Naive thymus-derived CD4-positive, alpha-beta T cell (primary cell): ENCODE data around the gene USP19. TPM values are rescaled to one million over a fixed set of nuclear protein-coding genes. Genes with fewer than 3 reads are reported as not detected.

Source experiments
- ATAC-seq: fragments of 150-1000 bp; cut with Tn5 transposase; 2 replicates; pipeline ENCODE4 v1.10.0; 2021; ENCODE audit warnings: mild to moderate bottlenecking, moderate library complexity
- CTCF ChIA-PET: fragments of 350-600 bp; sonication (Branson Sonifier 250); formaldehyde crosslinking; loops from one replicate; lab custom pipeline; 2021; ENCODE audit warnings: antibody characterized with exemption; lab: Charles Lee
- POLR2A ChIA-PET: fragments of 350-600 bp; sonication (Branson Sonifier 250); formaldehyde crosslinking; loops from one replicate; lab custom pipeline; 2021; ENCODE audit warnings: antibody characterized with exemption, inconsistent platforms; lab: Charles Lee
- DNase-seq, 9 donors: peaks; one replicate each; pipeline versions ENCODE4 v3.0.0 to v3.0.0-alpha.2; 2020 to 2022; ENCODE audit warnings: mixed read lengths in 1 of 9
- H3K27ac ChIP-seq: one replicate; pipeline ENCODE4 v1.7.0; 2013; ENCODE audit warnings: mild to moderate bottlenecking, low read depth, low read length, moderate library complexity
- H3K27me3 ChIP-seq, 2 donors: one replicate each; pipeline ENCODE4 v1.7.0; 2013; ENCODE audit warnings: low read length in 2 of 2, mild to moderate bottlenecking in 2 of 2, moderate library complexity in 2 of 2; ENCODE audit not compliant: control insufficient read depth in 2 of 2, insufficient read depth in 2 of 2
- H3K36me3 ChIP-seq, 3 experiments: 1 replicate in 2 of 3; 2 replicates in 1 of 3; pipeline ENCODE4 v1.7.0; 2013; ENCODE audit warnings: low read length in 3 of 3, mild to moderate bottlenecking in 3 of 3, moderate library complexity in 1 of 3; ENCODE audit not compliant: insufficient read depth in 3 of 3, control insufficient read depth in 2 of 3
- H3K4me1 ChIP-seq, 2 donors: one replicate each; pipeline ENCODE4 v1.7.0; 2013; ENCODE audit warnings: low read length in 2 of 2, mild to moderate bottlenecking in 2 of 2, moderate library complexity in 1 of 2; ENCODE audit not compliant: control insufficient read depth in 2 of 2, insufficient read depth in 2 of 2
- H3K4me3 ChIP-seq: 2 replicates; pipeline ENCODE4 v1.7.0; 2013; ENCODE audit warnings: mild to moderate bottlenecking, low read length
- H3K9me3 ChIP-seq, 3 experiments: 1 replicate in 2 of 3; 2 replicates in 1 of 3; pipeline ENCODE4 v1.7.0; 2013; ENCODE audit warnings: low read length in 3 of 3; ENCODE audit not compliant: control insufficient read depth in 2 of 3
- H3K27ac Mint-ChIP-seq, 9 donors: one replicate each; pipeline ENCODE4 v1.8.0; 2020 to 2022; ENCODE audit warnings: mixed read lengths in 9 of 9, mild to moderate bottlenecking in 8 of 9, moderate library complexity in 5 of 9, inconsistent platforms in 2 of 9
- H3K27me3 Mint-ChIP-seq, 5 donors: one replicate each; pipeline ENCODE4 v1.8.0; 2021 to 2022; ENCODE audit warnings: mixed read lengths in 5 of 5, mild to moderate bottlenecking in 1 of 5
- H3K36me3 Mint-ChIP-seq, 5 donors: one replicate each; pipeline ENCODE4 v1.8.0; 2020 to 2022; ENCODE audit warnings: mixed read lengths in 5 of 5, mild to moderate bottlenecking in 3 of 5, inconsistent platforms in 1 of 5
- H3K4me1 Mint-ChIP-seq, 7 donors: one replicate each; pipeline ENCODE4 v1.8.0; 2020 to 2022; ENCODE audit warnings: mixed read lengths in 7 of 7, mild to moderate bottlenecking in 3 of 7, inconsistent platforms in 1 of 7
- H3K4me3 Mint-ChIP-seq, 10 donors: one replicate each; pipeline ENCODE4 v1.8.0; 2020 to 2022; ENCODE audit warnings: mild to moderate bottlenecking in 10 of 10, mixed read lengths in 10 of 10, moderate library complexity in 6 of 10, inconsistent platforms in 2 of 10
- H3K9me3 Mint-ChIP-seq, 11 donors: one replicate each; pipeline ENCODE4 v1.8.0; 2020 to 2022; ENCODE audit warnings: mixed read lengths in 11 of 11, mild to moderate bottlenecking in 4 of 11, inconsistent platforms in 1 of 11, moderate library complexity in 1 of 11
- intact Hi-C, 2 donors: fragments of 100-400 bp; cut with micrococcal nuclease; formaldehyde crosslinking; loops; one replicate each; pipeline ENCODE4 v1.15.1; 2023
- polyA plus RNA-seq, 2 donors: library from polyadenylated mRNA; unstranded; fragments of 300-500 nt; fragmentation: Illumina TruSeq; gene quantifications; one replicate each; pipeline ENCODE4 v1.2.3, GENCODE V29; 2021
- total RNA-seq, 6 experiments: library from RNA in 5 of 6; stranded (reverse) in 5 of 6; gene quantifications; 1 replicate in 5 of 6; 2 replicates in 1 of 6; pipeline ENCODE4 v1.2.3 and lab custom pipeline; 2021 to 2026

The USP19 gene, protein sequence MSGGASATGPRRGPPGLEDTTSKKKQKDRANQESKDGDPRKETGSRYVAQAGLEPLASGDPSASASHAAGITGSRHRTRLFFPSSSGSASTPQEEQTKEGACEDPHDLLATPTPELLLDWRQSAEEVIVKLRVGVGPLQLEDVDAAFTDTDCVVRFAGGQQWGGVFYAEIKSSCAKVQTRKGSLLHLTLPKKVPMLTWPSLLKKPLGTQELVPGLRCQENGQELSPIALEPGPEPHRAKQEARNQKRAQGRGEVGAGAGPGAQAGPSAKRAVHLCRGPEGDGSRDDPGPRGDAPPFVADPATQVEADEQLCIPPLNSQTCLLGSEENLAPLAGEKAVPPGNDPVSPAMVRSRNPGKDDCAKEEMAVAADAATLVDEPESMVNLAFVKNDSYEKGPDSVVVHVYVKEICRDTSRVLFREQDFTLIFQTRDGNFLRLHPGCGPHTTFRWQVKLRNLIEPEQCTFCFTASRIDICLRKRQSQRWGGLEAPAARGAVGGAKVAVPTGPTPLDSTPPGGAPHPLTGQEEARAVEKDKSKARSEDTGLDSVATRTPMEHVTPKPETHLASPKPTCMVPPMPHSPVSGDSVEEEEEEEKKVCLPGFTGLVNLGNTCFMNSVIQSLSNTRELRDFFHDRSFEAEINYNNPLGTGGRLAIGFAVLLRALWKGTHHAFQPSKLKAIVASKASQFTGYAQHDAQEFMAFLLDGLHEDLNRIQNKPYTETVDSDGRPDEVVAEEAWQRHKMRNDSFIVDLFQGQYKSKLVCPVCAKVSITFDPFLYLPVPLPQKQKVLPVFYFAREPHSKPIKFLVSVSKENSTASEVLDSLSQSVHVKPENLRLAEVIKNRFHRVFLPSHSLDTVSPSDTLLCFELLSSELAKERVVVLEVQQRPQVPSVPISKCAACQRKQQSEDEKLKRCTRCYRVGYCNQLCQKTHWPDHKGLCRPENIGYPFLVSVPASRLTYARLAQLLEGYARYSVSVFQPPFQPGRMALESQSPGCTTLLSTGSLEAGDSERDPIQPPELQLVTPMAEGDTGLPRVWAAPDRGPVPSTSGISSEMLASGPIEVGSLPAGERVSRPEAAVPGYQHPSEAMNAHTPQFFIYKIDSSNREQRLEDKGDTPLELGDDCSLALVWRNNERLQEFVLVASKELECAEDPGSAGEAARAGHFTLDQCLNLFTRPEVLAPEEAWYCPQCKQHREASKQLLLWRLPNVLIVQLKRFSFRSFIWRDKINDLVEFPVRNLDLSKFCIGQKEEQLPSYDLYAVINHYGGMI (N-terminal part only)
- total RNA-seq (100 to 1,000 TPM in 2 of 5 experiments, 10 to 100 TPM in 3; 60.0 to 106 (median 78.0) TPM), polyA plus RNA-seq (10 to 100 TPM; 29.9 to 55.9 TPM), total RNA-seq (lab: John Stamatoyannopoulos, UW) (118 reads per million, percentile 87 among the genes with 10 or more reads in this experiment)

DNA sequence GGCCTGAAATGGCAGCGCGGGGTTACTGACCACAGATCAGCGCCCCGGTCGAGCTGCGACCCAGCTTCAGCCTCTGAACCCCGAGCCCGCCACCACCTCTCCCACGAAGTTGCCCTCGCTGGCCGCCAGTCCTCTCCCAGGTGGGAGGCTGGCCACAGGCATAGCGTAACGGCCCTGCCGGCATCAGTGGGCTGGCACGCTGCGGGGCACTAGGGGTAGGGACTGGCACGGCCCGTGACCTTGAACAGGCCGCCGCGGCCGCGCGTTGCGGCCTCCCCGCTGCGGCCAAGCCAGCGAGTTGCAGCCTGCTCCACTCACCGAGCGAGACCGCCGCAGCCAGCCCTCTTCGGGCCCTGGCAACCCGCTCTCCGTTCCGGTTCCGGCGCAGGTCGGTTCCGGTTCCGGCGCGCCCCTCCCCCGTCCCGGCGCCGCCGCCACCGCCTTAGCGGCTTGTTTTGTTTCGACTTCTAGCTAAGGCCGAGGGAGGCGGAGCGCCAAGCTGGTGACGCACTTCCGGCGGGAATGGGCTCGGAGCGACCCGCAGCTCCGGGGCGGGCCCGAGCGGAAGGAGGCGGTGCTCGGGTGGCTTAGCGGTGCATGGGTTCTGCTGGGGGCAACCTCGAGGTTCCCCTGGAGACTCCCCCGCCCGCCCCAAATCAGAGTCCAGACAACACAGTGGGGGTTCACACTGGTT, at the start of gene USP19:
Gene USP19 (minus strand): TSS at position 386 of the 694 bp plus-strand sequence. CDS start 1,678 bp downstream, outside the sequence.
- ChIA-PET POLR2A (interaction anchor here (0.5 to 7.8 kb wide), 26 partner anchors 8 to 820 kb away, joined by 3 to 84 read pairs (median 4); partner anchors contain the start of genes ARIH2, CCDC71, DAG1 and IMPDH2), CTCF (interaction anchor here (1.1 to 2.6 kb wide), 4 partner anchors 27 to 135 kb away, joined by 4 to 8 read pairs (median 6); partner anchors contain the start of gene QRICH1)
- H3K27me3 Mint-ChIP-seq = no peaks in the 10 kb centered on the region
- intact Hi-C loops = loop anchor here (1.0 to 5.0 kb wide), 12 partner anchors 16 to 554 kb away; partner anchors contain the start of genes CCDC71 (in 2 of the 2), KLHDC8B (in 2 of the 2), QARS1 (in 2 of the 2) and QRICH1 (in 2 of the 2)
- H3K4me3 Mint-ChIP-seq = peak within 1 kb of the TSS; percentile 80 to 97 (median 88)
- peaks cover 0 to 31% (median 25%) of the 10 kb centered on the region in 7 donors for H3K4me1 Mint-ChIP-seq
- peak within 1 kb of the TSS; percentile 70 for H3K4me3 ChIP-seq
- H3K4me1 ChIP-seq = peaks cover 17 to 27% of the 10 kb centered on the region in 2 donors
- no peaks in the 10 kb centered on the region for H3K9me3 ChIP-seq
- H3K27me3 ChIP-seq = no peaks in the 10 kb centered on the region
- H3K9me3 Mint-ChIP-seq = no peaks in the 10 kb centered on the region
- ATAC-seq = peak; percentile 96
- peak within 1 kb of the TSS; percentile 92 for H3K27ac ChIP-seq
- peak within 1 kb of the TSS; percentile 83 to 96 (median 94) for H3K27ac Mint-ChIP-seq
- peak; percentile 92 to 96 (median 95) for DNase-seq
- peaks cover 18 to 42% (median 22%) of the 10 kb centered on the region in 3 experiments for H3K36me3 ChIP-seq
- peaks cover 0 to 15% (median 7%) of the 10 kb centered on the region in 5 donors for H3K36me3 Mint-ChIP-seq

DNA sequence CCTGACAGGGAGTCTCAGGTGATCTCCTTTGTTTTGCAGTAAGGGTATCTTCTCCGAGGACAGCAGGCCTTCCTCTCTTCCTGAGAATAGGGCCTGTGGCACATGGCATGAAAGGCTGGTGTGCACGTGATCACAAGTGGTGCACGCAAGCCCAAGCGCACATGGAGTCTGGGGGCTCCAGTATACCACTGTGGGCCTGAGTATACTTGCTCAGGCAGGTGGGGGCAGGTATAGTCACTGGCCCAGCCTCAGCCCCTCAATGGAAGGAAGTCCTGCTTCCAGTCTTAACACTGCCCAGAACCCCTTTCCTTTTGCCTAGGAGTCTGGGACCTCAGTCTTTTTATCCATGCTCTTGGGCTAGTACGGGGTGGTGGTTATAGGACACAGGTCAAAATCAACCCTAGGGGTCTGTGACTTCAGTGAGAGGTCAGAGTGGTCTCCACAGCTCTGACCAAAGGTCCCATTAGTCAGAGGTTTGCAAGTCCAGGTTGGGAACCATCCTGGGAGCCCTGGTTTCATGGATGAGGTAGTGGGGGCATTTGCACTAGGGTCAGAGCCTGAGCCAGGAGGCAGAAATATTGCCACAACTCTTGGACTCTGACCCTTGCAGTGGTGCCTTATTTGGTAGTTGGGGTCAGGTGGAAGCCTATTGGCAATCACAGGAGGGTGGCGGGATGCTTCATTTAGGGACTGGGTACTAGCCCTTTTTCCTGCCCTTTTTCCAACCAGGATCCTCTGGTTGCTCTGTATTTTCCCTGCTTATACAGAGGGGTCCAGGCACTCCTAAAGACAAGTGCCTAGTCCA, 46.3 kb upstream of the USP19 start:
- H3K4me1 Mint-ChIP-seq = peaks cover 18 to 54% (median 42%) of the 10 kb centered on the region in 7 donors
- intact Hi-C loops = loop anchor here (1.0 to 5.0 kb wide), 6 partner anchors 46 to 610 kb away; partner anchors contain the start of genes QRICH1 (in 2 of the 2), USP19 (in 2 of the 2), PFKFB4 (in 1 of the 2) and QARS1 (in 1 of the 2)
- Histone ChIP-seq H3K27me3 (no peaks in the 10 kb centered on the region), H3K4me3 (peak overlapping the region; percentile 58), H3K4me1 (peaks cover 16 to 35% of the 10 kb centered on the region in 2 donors), H3K36me3 (peaks cover 0 to 20% (median 0%) of the 10 kb centered on the region in 3 experiments), H3K27ac (peak overlapping the region; percentile 79), H3K9me3 (no peaks in the 10 kb centered on the region)
- ChIA-PET CTCF (no interaction called here), POLR2A (interaction anchor here (1.0 to 3.8 kb wide), 4 partner anchors 46 to 177 kb away, joined by 3 to 20 read pairs (median 7); partner anchors contain the start of genes QRICH1, USP19 and USP4)
- peak overlapping the region; percentile 87 to 96 (median 92) for H3K27ac Mint-ChIP-seq
- ATAC-seq (no peak), DNase-seq (no peak)
- H3K9me3 Mint-ChIP-seq = peaks cover 0 to 4% (median 0%) of the 10 kb centered on the region in 11 donors
- peak overlapping the region; percentile 87 to 96 (median 90) for H3K4me3 Mint-ChIP-seq
- no peaks in the 10 kb centered on the region for H3K27me3 Mint-ChIP-seq
- H3K36me3 Mint-ChIP-seq = peaks cover 0 to 20% (median 5%) of the 10 kb centered on the region in 5 donors

DNA sequence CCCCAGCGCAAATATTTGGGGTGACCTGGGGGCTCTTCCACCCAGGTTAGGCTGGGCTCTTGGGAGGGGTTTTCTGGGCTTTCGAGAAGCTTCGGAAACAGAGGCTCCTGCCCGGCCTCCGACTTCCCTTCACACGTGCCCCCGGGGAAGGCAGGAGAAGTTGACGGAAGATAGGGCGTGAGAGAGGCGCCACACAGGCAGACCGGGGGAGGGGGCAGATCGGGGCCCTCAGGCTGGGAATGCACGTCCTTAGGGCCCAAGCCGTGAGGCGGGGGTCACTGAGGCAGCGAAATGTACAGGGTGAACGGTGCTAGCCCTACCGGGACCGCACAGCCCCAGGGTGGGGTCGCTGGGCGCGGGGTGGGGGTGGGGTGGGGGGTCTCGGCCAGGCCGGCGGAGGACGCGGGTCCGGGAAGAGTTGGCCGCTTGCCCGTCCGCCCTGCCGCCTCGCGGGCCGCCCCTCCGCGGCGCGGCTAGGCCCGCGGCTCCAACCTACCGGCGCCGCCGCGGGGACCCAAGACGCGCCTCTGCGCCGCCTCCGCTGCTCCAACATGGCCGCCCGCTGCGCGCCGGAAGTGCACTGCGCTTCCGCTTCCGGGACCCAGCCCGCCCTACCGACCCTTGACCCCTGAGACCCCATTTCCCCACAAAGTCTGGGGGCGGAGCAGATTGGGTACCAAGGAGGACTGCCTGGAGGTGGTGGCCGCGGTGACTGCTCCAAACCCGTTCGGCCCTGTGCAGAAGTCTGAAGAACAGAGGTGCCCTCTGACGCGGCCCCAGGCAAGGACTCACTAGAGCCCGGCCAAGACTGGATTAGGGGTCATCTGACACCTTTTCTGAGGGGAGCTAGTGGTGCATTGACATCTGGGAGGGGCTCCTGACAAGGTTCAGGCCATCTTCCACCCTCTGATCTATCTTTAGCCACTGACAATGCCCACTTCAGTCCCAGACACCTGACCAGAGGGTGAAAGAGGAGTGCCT, 45.4 kb upstream of the USP19 start, which contains the start of gene CCDC71:
Gene CCDC71 (minus strand): TSS at position 561 of the 981 bp plus-strand sequence. CDS start 2,123 bp downstream, outside the sequence.
- H3K36me3 ChIP-seq = peaks cover 0 to 29% (median 0%) of the 10 kb centered on the region in 3 experiments
- intact Hi-C loops = loop anchor here (1.0 to 5.0 kb wide), 6 partner anchors 45 to 609 kb away; partner anchors contain the start of genes QRICH1 (in 2 of the 2), USP19 (in 2 of the 2), PFKFB4 (in 1 of the 2) and QARS1 (in 1 of the 2)
- Mint-ChIP-seq H3K4me1 (peaks cover 16 to 51% (median 42%) of the 10 kb centered on the region in 7 donors), H3K36me3 (peaks cover 0 to 20% (median 5%) of the 10 kb centered on the region in 5 donors), H3K27me3 (no peaks in the 10 kb centered on the region), H3K4me3 (peak within 1 kb of the TSS; percentile 89 to 96 (median 92)), H3K9me3 (peaks cover 0 to 4% (median 0%) of the 10 kb centered on the region in 11 donors), H3K27ac (peak within 1 kb of the TSS; percentile 87 to 96 (median 93))
- ATAC-seq = peak; percentile 85
- peaks cover 16 to 29% of the 10 kb centered on the region in 2 donors for H3K4me1 ChIP-seq
- peak; percentile 63 to 82 (median 72) for DNase-seq
- no peaks in the 10 kb centered on the region for H3K27me3 ChIP-seq
- peak within 1 kb of the TSS; percentile 79 for H3K27ac ChIP-seq
- peak within 1 kb of the TSS; percentile 58 for H3K4me3 ChIP-seq
- ChIA-PET POLR2A (interaction anchor here (1.0 to 3.8 kb wide), 11 partner anchors 45 to 1341 kb away, joined by 3 to 20 read pairs (median 5); partner anchors contain the start of genes DALRD3, QRICH1, USP19 and USP4), CTCF (interaction anchor here (0.6 to 1.8 kb wide), 3 partner anchors 13 to 263 kb away, joined by 3 to 6 read pairs (median 5); partner anchors contain the start of genes NICN1 and QRICH1)
- no peaks in the 10 kb centered on the region for H3K9me3 ChIP-seq
